GM12892 (cell line): ENCODE data around the gene ZBTB16.

ENCODE experiments used
- POLR2A ChIP-seq: IDR thresholded peaks from 2 replicates; pipeline ENCODE4 v1.6.1; 2011; ENCODE audit warnings: low read depth, low read length, control low read depth
- POLR2AphosphoS5 ChIP-seq: IDR thresholded peaks from 2 replicates; pipeline ENCODE4 v1.6.1; 2011; ENCODE audit warnings: low read depth, low read length, control low read depth

DNA sequence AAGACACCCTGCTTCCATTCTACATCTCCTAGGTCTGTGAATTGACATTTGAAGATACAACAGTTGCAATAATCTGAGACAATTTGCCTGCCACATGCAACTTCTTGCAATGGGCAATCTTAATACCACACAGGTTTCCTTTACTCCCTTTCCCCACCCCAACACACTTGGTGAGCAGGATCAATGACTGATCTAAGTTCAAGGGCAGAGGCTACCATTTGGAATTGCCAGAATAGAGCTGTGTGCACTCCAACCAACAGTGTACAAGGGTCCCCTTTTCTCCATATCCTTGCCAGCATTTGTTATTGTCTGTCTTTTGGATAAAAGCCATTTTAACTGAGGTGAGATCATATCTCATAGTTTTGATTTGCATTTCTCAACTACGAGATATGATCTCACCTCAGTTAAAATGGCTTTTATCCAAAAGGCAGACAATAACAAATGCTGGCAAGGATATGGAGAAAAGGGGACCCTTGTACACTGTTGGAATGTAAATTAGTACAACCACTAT is 233.7 kb downstream of the ZBTB16 start:
- TF ChIP-seq POLR2AphosphoS5 = no peak
- TF ChIP-seq POLR2A = no peak
